Dermis blood vessel endothelial cell (primary cell): ENCODE results near the gene PLA2G2F. TPM values are rescaled to one million over a fixed set of nuclear protein-coding genes. Genes with fewer than 3 reads are reported as not detected.
"Not testable (repeated sequence)": the region's sequence is repeated elsewhere in the genome, so short reads cannot be mapped to it uniquely, and the experiment has no call there.

ENCODE experiments used
- DNase-seq: peaks from one replicate; pipeline ENCODE4 v3.0.0; 2010
- total RNA-seq: library from RNA; depleted of rRNA; stranded (reverse); fragments of >200 nt; gene quantifications from 2 replicates; pipeline ENCODE4 v1.2.3, GENCODE V29; 2014

Gene PLA2G2F
- total RNA-seq, 1 donor from 2014 or later = not detected

GRCh38 chr1:20114021-20114648 is 25.0 kb upstream of the PLA2G2F start:
- no peak for DNase-seq

DNA sequence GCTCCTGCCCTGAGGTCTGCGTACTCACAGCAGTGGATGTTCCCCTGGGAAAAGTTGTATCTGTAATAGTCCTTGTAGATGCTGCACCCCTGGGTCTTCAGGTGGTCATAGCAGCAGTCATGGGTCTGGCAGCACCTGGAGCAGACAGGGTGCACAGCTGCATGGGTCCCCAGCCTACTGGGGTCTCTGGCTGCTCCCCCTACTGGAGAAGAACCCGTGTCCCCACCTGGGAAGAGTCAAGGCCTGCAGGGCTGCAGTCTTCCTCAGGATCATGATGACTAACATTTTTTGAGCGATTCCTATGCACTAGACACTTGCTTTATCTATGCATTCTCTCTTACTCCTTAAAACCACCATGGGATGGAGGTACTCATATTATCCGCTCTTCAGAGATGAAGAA is 23.6 kb upstream of the PLA2G2F start:
- no peak for DNase-seq

GRCh38 chr1:20115916-20116315 is 23.2 kb upstream of the PLA2G2F start:
- DNase-seq = no peak

DNA sequence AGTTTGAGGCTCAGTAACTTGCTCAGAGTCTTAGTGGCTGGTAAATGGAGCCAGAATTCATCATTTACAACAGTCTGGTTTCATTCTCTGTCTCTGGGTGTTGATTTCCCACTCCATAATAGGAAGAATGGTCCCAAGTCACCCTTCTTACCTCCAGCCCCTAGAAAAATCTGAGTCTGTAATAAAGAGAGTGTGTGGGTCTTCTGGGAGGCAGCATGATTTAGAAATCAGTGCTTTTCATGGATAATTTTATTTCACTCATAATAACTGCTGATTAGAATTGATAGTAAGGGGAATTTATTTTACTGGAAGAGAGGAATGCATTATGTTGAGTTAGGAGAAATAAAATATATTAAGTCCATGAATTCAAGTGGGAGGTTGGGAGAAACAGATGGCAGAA is 21.9 kb upstream of the PLA2G2F start:
- DNase-seq = no peak

DNA sequence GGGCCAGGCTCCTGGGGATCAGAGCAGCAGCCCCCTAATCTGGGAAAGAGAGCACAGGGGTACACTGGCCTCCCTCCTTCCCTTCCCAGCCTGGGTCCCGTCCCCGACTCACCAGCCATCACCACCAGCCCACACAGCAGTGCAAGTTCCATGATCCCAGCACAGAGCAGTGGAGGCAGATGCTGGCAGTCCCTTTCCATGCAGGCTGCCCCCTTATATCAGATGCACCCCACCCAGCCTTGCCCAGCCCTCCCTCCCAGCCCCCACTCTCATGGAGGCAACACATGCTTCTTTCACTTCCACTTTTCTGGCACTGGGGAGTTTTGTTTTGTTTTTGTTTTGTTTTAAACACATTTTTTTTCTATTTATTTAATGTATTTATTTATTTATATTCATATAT is 19.8 kb upstream of the PLA2G2F start, which contains the start of gene PLA2G2D:
PLA2G2D (minus strand) TSS at position 190 of the 400 bp plus-strand sequence; CDS start at position 152, 38 bp downstream.
- DNase-seq = no peak

GRCh38 chr1:20120796-20121195 is 18.3 kb upstream of the PLA2G2F start:
- DNase-seq = no peak

- peak; percentile 11 for DNase-seq
Measured at GRCh38 chr1:20123722-20124455, 15.2 kb upstream of the PLA2G2F start.

DNA sequence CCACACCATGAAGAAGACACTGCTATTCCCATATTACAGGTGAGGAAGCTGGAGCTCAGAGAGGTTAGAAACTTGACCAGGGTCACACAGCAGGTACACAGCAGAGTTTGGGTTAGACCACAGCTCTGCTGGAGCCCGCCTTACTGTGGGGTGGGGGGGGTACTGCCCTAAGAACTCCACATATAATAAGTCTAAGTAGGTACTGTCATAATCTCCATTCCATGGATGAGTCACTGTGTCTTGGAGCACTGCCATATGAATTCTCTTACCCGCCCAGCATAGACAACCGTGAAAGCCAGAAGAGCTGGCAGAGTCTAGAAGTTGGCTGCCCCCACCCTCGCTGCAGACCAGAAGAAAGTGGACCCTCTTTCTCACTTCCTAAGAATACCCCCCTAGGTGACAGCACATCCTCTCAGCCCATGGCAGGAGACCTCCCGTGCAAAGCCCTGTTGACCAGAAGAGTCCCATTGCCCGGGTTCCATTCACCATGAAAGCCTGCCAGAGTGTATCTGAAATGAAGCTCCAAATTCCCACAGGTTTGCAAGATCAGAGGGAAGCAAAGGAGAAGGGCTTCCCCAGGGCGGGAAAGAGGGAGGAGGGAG is 14.6 kb upstream of the PLA2G2F start:
- DNase-seq = peak; percentile 78

GRCh38 chr1:20125100-20125499 is 14.0 kb upstream of the PLA2G2F start:
- DNase-seq = no peak

DNA sequence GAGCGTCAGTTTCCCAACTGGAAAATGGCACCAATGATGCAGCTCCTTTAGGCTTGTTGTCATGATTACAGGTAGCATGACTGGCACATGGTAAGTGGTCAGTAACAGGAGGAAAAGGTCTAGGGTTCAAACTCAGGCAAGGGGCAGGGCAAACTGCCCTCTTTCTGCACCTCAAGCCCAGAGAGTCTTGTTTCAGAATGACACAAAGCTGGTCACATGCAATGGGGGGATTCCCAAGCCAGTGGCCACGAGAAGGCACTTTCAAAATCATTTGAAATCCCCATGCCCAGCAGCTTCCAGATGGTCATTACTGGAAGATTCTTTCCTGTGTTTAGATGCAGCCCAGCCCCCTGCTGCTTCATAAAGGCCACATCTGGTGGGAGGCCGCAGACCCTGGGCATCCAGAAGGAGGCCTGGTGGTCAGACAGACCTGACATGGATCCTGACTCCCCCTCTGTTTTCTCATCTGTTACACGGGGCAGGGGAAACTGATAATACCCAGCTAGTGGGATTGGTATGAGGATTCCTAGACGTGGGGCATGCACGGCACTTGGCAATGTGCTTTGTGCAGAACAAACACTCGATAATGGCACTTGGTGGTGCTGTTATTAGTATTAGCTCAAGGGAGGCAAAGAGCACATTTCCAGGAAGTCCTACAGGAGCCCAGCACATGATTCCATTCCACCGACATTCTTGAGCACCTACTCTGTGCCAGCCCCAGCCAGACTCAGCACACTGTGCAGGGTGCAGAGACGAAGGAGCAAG is 12.9 kb upstream of the PLA2G2F start:
- no peak for DNase-seq

DNA sequence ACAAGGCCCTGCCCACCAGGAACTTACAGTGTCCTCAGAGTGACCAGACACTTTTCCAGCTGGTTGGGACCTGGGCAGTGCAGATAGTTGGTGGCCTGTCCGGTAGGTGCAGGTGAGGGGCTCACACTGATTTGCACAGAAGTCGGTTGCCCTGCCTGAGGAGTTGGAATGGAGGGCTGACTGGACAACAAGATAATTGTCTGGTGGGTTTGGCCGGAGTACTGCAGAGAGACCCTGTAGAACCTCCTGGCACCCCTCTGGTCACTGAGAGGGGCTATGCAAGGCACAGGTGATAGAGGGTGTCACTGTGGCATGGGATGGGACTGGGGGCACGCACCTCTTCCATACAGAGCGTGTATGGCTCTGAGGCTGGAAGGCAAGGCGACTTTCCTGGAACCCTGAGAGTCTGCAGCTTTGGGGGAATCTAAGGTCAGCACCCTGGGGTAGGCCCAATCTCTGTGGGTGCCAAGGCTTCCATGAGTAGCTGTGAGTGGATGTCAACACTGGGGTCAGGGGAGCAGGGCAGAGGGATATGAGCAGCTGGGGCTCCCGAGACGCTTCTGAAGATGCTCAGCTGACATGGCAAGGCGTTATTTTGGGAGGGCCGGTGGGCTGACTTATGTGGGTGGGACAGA is 12.2 kb upstream of the PLA2G2F start:
- no peak for DNase-seq

DNA sequence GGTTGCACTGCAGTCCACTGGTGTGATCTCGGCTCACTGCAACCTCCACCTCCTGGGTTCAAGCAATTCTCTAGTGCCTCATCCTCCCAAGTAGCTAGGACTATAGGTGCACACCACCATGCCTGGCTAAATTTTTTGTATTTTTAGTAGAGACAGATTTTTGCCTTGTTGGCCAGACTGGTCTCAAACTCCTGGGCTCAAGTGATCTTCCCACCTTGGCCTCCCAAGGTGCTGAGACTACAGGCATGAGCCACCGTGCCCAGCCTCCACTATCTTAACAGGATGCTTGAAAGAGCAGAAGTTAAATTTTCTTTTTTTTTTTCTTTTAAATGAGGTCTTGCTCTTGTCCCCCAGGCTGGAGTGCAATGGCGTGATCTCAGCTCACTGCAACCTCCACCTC is 8.6 kb upstream of the PLA2G2F start:
- DNase-seq = not testable (repeated sequence)

DNA sequence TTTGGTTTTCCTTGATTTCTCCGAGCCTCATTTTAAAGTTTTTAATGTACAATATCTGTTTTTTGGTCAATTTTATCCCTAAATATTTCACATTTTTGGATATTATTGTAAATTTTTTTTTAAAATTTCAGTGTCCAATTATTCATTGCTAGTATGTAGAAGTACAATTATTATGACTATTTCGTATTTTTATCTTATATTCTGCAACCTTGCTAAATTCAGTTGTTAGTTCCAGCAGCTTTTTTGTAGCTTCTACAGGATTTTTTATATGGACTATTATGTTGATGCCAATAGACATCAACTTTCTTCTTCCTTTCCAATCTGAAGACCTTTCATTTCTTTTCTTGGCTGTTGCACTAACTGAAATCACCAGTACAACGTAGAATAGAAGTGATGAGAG is 4.1 kb upstream of the PLA2G2F start:
- DNase-seq = no peak

DNA sequence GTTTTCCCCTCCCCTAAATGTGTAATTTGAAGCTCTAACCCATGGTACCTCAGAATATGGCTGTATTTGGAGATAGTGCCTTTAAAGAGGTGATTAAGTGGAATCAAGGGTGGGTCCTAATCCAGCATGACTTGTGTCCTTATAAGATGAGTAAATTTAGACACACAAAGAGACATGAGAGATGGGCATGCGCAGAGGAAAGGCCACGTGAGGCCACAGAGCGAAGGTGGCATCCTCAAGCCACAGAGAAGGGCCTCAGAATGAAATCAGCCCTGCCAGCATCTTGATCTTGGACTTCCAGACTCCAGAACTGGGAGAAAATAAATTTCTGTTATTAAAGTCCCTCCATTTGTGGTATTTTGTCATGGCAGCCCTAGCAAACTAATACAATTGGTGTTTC is 2.9 kb upstream of the PLA2G2F start:
- DNase-seq = no peak

GRCh38 chr1:20137055-20137454 is 2.1 kb upstream of the PLA2G2F start:
- DNase-seq = no peak

GRCh38 chr1:20137604-20138003 is 1.5 kb upstream of the PLA2G2F start:
- no peak for DNase-seq

DNA sequence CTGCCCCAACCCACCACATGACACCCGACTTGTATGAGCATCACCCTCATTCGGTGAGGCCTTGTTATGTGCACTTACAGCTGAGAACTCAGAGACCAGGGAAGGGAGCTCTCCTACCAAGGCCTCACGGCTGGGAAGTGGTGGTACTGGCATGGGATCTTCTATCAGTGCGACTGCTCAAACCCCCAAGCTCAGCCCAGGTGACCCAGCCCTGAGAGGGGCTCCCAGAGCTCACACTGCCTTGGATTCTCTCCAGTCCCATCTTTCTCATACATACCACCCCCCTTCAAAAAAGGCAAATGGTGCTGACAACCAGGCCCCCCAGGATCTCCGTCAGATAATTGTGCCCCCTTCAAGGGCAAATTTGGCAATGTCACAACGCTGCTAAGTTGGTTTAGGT is 777 bp upstream of the PLA2G2F start:
- no peak for DNase-seq

- DNase-seq = no peak
Measured at GRCh38 chr1:20139776-20140612, 871 bp downstream of the PLA2G2F start.

GRCh38 chr1:20141001-20141400 is 1.9 kb downstream of the PLA2G2F start:
- DNase-seq = no peak

- no peak for DNase-seq
Measured at GRCh38 chr1:20141466-20141865, 2.3 kb downstream of the PLA2G2F start.

DNA sequence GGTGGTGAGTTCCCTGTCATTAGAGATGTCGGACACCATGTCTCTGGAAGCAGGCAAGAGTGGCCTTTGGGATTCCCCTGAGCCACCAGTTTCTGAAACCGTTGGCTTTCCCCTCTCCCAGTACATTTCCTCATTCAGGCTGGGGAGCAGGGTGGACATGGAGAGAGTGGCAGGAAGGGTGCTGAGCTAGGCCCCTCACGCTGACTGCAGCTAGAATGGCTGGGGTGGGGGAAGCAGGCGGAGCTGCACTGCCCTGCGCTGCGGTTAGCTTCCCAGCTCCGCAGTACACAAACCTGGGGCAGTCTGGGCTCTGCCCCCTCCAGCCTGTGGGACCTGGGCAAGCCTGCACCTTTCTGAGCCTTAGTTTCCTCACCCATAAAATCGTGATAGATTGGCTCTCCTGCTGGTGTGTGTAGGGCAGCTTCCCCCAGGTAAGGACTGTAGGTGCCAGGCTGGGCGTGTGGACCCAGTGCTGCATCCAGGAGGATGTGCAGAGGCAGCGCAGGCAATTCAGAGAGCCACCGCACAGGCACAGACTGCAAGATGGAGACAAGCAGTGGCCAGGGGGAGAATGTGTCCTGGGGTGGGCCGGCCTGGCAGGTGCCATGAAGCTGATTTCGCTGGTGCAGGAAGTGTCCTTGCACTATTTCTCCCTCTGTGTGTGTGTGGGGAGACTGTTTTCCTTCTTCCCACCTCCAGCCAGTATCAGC is 3.0 kb downstream of the PLA2G2F start:
- DNase-seq = no peak
